K562 (cell line): ENCODE data around the gene RNF187.

Experiments
- BHLHE40 ChIP-seq: IDR thresholded peaks from 2 replicates; pipeline ENCODE4 v1.6.1; 2011; ENCODE audit warnings: low read length, improper control_type of control experiment
- CEBPB ChIP-seq: fragments of 450-650 bp; IDR thresholded peaks from 2 replicates; pipeline ENCODE4 v1.6.1; 2016; ENCODE audit warnings: missing genetic modification characterization, missing compliant biosample characterization
- CTCF ChIP-seq, 3 experiments: IDR thresholded peaks in 2 of 3; conservative IDR thresholded peaks in 1 of 3; 2 replicates each; pipeline ENCODE4 v1.5.1; 2011 to 2012; ENCODE audit warnings: low read length in 3 of 3, mild to moderate bottlenecking in 3 of 3, control low read depth in 2 of 3, improper control_type of control experiment in 1 of 3, inconsistent platforms in 1 of 3, low read depth in 1 of 3, mixed read lengths in 1 of 3, moderate library complexity in 1 of 3; ENCODE audit not compliant: insufficient read depth in 2 of 3
- FOXM1 ChIP-seq, 2 experiments: fragments of 450-650 bp in 1 of 2; sonication (generic) in 1 of 2; formaldehyde crosslinking in 1 of 2; IDR thresholded peaks; 2 replicates each; pipeline versions ENCODE4 v1.6.1 to v1.9.0; 2017 to 2022; ENCODE audit warnings: low read depth in 2 of 2, mild to moderate bottlenecking in 2 of 2, missing genetic modification reagents in 1 of 2, moderate library complexity in 1 of 2
- GATAD2B ChIP-seq: fragments of 450-650 bp; IDR thresholded peaks from 2 replicates; pipeline ENCODE4 v1.6.1; 2017; ENCODE audit warnings: mild to moderate bottlenecking, borderline replicate concordance
- HNRNPK ChIP-seq: fragments of 200-400 bp; formaldehyde crosslinking; IDR thresholded peaks from one replicate; pipeline ENCODE4 v1.6.1; 2018; ENCODE audit warnings: mild to moderate bottlenecking, low read depth, low read length; ENCODE audit not compliant: poor library complexity, severe bottlenecking
- POU5F1 ChIP-seq: fragments of 150-350 bp; IDR thresholded peaks from 2 replicates; pipeline ENCODE4 v1.6.1; 2014; ENCODE audit warnings: borderline replicate concordance, low read length, low read depth, mild to moderate bottlenecking; ENCODE audit not compliant: partially characterized antibody
- RBM39 ChIP-seq: fragments of 200-400 bp; formaldehyde crosslinking; optimal IDR thresholded peaks from 2 replicates; pipeline ENCODE3; 2018; ENCODE audit warnings: low read depth, low read length
- SRSF7 ChIP-seq: fragments of 200-400 bp; formaldehyde crosslinking; optimal IDR thresholded peaks from 2 replicates; pipeline ENCODE3; 2017; ENCODE audit warnings: mild to moderate bottlenecking, low read depth, low read length
- TAF1 ChIP-seq: IDR thresholded peaks from 2 replicates; pipeline ENCODE4 v1.6.1; 2011; ENCODE audit warnings: mild to moderate bottlenecking, low read length, moderate library complexity; ENCODE audit not compliant: insufficient read depth, control insufficient read depth, severe bottlenecking; ENCODE audit errors: extremely low read depth
- TCF7L2 ChIP-seq: fragments of 150-350 bp; IDR thresholded peaks from 2 replicates; pipeline ENCODE4 v1.6.1; 2016; ENCODE audit warnings: low read depth, mild to moderate bottlenecking, low read length, moderate library complexity
- ZNF263 ChIP-seq: sonication (generic); formaldehyde crosslinking; IDR thresholded peaks from 2 replicates; pipeline ENCODE4 v1.8.0; 2022; ENCODE audit warnings: mild to moderate bottlenecking, missing genetic modification reagents, borderline replicate concordance
- ZNF324 ChIP-seq: fragments of 250-450 bp; sonication (Bioruptor Pico); IDR thresholded peaks from 2 replicates; pipeline ENCODE4 v1.4.0; 2020; ENCODE audit warnings: mild to moderate bottlenecking
- ZNF668 ChIP-seq: fragments of 250-450 bp; sonication (Bioruptor Pico); IDR thresholded peaks from 2 replicates; pipeline ENCODE4 v1.8.0; 2022; ENCODE audit warnings: mild to moderate bottlenecking, inconsistent platforms

DNA sequence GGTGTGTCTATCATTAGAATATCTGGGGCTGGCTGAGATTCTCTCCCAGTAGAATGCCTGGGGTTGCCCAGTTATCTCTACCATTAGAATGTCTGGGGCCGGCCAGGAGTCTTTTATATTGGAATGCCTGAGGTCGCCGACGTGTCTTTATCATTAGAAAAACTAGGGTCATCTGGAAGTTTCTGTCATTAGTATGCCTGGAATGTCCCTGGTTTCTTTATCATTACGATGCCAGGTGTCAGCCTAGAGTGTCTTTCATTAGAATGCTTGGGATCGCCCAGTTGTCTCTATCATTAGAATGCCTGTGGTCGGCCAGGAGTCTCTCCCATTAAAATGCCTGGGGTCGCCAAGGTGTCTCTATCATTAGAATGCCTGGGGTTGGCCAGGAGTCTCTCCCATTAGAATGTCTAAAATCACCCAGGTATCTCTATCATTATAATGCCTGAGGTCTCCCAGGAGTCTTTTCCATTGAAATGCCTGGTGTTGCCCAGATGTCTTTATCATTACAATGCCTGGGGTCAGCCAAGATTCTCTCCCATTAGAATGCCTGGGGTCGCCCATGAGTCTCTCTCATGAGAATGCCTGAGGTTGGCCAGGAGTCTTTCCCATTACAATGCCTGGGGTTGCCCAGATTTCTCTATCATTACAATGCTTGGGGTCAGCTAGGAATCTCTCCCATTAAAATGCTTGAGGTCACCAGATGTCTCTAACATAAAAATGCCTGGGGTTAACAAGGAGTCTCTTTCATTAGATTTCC is 53.2 kb downstream of the RNF187 start:
- no peak for TF ChIP-seq SRSF7
- TF ChIP-seq CTCF (IDR thresholded peaks at IDR 0.05 in 2 of 3, conservative IDR thresholded peaks at IDR 0.05 in 1 of 3; ENCODE audit: insufficient read depth in 2 of 3, low read depth in 1 of 3, low read length in 3 of 3) = no peak
- TF ChIP-seq TCF7L2 = no peak
- no peak for TF ChIP-seq CEBPB
- no peak for TF ChIP-seq BHLHE40
- TF ChIP-seq ZNF324 = no peak
- TF ChIP-seq TAF1 = no peak
- TF ChIP-seq HNRNPK = no peak
- TF ChIP-seq RBM39 = no peak
- TF ChIP-seq ZNF668 = no peak
- no peak for TF ChIP-seq FOXM1 (IDR thresholded peaks at IDR 0.05; ENCODE audit: low read depth)
- no peak for TF ChIP-seq FOXM1 (CRISPR knock-in tag; IDR thresholded peaks at IDR 0.05; ENCODE audit: low read depth)
- TF ChIP-seq ZNF263 (CRISPR knock-in tag) = no peak
- no peak for TF ChIP-seq GATAD2B
- TF ChIP-seq POU5F1 = no peak
